ENCODE data around the gene REV3L.

DNA sequence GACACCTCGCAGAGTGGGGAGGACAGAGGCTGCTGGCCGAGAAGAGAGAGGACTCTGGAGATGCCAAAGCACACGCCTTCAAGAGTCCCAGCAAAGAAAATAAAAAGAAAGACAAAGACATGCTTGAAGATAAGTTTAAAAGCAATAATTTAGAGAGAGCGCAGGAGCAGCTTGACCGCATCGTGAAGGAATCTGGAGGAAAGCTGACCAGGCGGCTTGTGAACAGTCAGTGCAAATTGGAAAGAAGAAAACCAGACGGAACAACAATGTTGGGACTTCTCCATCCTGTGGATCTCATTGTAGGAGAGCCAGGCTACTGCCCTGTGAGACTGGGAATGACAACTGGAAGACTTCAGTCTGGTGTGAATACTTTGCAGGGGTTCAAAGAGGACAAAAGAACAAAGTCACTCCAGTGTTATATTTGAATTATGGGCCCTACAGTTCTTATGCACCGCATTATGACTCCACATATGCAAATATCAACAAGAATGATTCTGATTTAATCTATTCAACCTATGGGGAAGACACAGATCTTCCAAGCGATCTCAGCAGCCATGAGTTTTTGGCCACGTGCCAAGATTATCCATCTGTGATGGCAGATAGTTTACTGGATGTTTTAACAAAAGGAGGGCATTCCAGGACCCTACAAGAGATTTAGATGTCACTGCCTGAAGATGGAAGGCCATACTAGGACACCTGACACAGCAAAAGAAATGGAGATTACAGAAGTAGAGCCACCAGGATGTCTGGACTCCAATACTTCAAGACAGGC is 52.2 kb downstream of the REV3L start:
- no peak for TF ChIP-seq POLR2A (IDR thresholded peaks at IDR 0.05)
- TF ChIP-seq, protein P1, sequence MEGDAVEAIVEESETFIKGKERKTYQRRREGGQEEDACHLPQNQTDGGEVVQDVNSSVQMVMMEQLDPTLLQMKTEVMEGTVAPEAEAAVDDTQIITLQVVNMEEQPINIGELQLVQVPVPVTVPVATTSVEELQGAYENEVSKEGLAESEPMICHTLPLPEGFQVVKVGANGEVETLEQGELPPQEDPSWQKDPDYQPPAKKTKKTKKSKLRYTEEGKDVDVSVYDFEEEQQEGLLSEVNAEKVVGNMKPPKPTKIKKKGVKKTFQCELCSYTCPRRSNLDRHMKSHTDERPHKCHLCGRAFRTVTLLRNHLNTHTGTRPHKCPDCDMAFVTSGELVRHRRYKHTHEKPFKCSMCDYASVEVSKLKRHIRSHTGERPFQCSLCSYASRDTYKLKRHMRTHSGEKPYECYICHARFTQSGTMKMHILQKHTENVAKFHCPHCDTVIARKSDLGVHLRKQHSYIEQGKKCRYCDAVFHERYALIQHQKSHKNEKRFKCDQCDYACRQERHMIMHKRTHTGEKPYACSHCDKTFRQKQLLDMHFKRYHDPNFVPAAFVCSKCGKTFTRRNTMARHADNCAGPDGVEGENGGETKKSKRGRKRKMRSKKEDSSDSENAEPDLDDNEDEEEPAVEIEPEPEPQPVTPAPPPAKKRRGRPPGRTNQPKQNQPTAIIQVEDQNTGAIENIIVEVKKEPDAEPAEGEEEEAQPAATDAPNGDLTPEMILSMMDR (IDR thresholded peaks at IDR 0.05 in 4 of 5, conservative IDR thresholded peaks at IDR 0.05 in 1 of 5): no peak

Data from gastrocnemius medialis (tissue), 4 donors.